Mesenchymal stem cell (in vitro differentiated cells and primary cell): ENCODE results near the gene TUSC2.

ENCODE experiments used
- DNase-seq: peaks from one replicate; pipeline ENCODE4 v3.0.0-alpha.2; 2013
- H2AFZ ChIP-seq: one replicate; pipeline ENCODE4 v1.6.1; 2013; ENCODE audit warnings: low read depth, mild to moderate bottlenecking, control low read depth, inconsistent platforms, low read length, moderate library complexity
- H2AK5ac ChIP-seq: 2 replicates; pipeline ENCODE4 v1.6.1; 2013; ENCODE audit warnings: low read length, moderate library complexity, mild to moderate bottlenecking, inconsistent platforms; ENCODE audit not compliant: severe bottlenecking
- H2BK120ac ChIP-seq: one replicate; pipeline ENCODE4 v1.6.1; 2013; ENCODE audit warnings: low read depth, mild to moderate bottlenecking, inconsistent platforms, low read length, moderate library complexity
- H2BK12ac ChIP-seq, 2 experiments: one replicate each; pipeline ENCODE4 v1.6.1; 2013; ENCODE audit warnings: inconsistent platforms in 2 of 2, low read length in 2 of 2, mild to moderate bottlenecking in 2 of 2, moderate library complexity in 2 of 2, control low read depth in 1 of 2
- H2BK15ac ChIP-seq: one replicate; pipeline ENCODE4 v1.6.1; 2013; ENCODE audit warnings: mild to moderate bottlenecking, low read depth, inconsistent platforms; ENCODE audit not compliant: poor library complexity, severe bottlenecking
- H2BK5ac ChIP-seq: 2 replicates; pipeline ENCODE4 v1.6.1; 2013; ENCODE audit warnings: low read depth, mild to moderate bottlenecking, low read length, control low read depth, inconsistent platforms; ENCODE audit not compliant: poor library complexity, severe bottlenecking
- H3K14ac ChIP-seq, 2 experiments: one replicate each; pipeline ENCODE4 v1.6.1; 2013; ENCODE audit warnings: inconsistent platforms in 2 of 2, low read length in 2 of 2, control low read depth in 1 of 2, mild to moderate bottlenecking in 1 of 2, moderate library complexity in 1 of 2
- H3K18ac ChIP-seq, 2 experiments: one replicate each; pipeline ENCODE4 v1.6.1; 2013; ENCODE audit warnings: inconsistent platforms in 2 of 2, low read length in 2 of 2, control low read depth in 1 of 2, low read depth in 1 of 2, mild to moderate bottlenecking in 1 of 2
- H3K23ac ChIP-seq, 2 experiments: one replicate each; pipeline ENCODE4 v1.6.1; 2013; ENCODE audit warnings: inconsistent platforms in 2 of 2, low read length in 2 of 2, mild to moderate bottlenecking in 2 of 2, moderate library complexity in 2 of 2, control low read depth in 1 of 2
- H3K27ac ChIP-seq: 2 replicates; pipeline ENCODE4 v1.5.1; 2013; ENCODE audit warnings: mild to moderate bottlenecking, moderate library complexity, low read length, control low read depth, inconsistent platforms; ENCODE audit not compliant: poor library complexity, severe bottlenecking
- H3K27me3 ChIP-seq, 2 experiments: 2 replicates each; pipeline versions ENCODE4 v1.6.1 to v1.7.0; 2013; ENCODE audit warnings: low read length in 2 of 2, mild to moderate bottlenecking in 2 of 2, moderate library complexity in 2 of 2, control low read depth in 1 of 2, inconsistent platforms in 1 of 2; ENCODE audit not compliant: control insufficient read depth in 1 of 2, insufficient read depth in 1 of 2
- H3K36me3 ChIP-seq, 2 experiments: 2 replicates each; pipeline versions ENCODE4 v1.6.1 to v1.7.0; 2013; ENCODE audit warnings: low read length in 2 of 2, control low read depth in 1 of 2, inconsistent platforms in 1 of 2, low read depth in 1 of 2, mild to moderate bottlenecking in 1 of 2; ENCODE audit not compliant: insufficient read depth in 2 of 2, control insufficient read depth in 1 of 2
- H3K4ac ChIP-seq, 2 experiments: one replicate each; pipeline ENCODE4 v1.6.1; 2013; ENCODE audit warnings: inconsistent platforms in 2 of 2, low read length in 2 of 2, mild to moderate bottlenecking in 2 of 2, moderate library complexity in 2 of 2, control low read depth in 1 of 2, low read depth in 1 of 2
- H3K4me1 ChIP-seq: 2 replicates; pipeline ENCODE4 v1.6.1; 2013; ENCODE audit warnings: low read depth, low read length, control low read depth; ENCODE audit not compliant: control insufficient read depth, insufficient read depth
- H3K4me2 ChIP-seq: 2 replicates; pipeline ENCODE4 v1.6.1; 2013; ENCODE audit warnings: low read length, mild to moderate bottlenecking, inconsistent platforms; ENCODE audit not compliant: poor library complexity, severe bottlenecking
- H3K4me3 ChIP-seq, 2 experiments: 2 replicates each; pipeline versions ENCODE4 v1.5.1 to v1.7.0; 2013; ENCODE audit warnings: low read length in 2 of 2, mild to moderate bottlenecking in 2 of 2, control low read depth in 1 of 2, low read depth in 1 of 2; ENCODE audit not compliant: insufficient read depth in 1 of 2
- H3K79me1 ChIP-seq: replicated peaks from 2 replicates; pipeline ENCODE4 v1.6.1; 2013; ENCODE audit warnings: mild to moderate bottlenecking, control low read depth, low read length, inconsistent platforms; ENCODE audit not compliant: poor library complexity, severe bottlenecking
- H3K9ac ChIP-seq: 2 replicates; pipeline ENCODE4 v1.7.0; 2013; ENCODE audit warnings: mild to moderate bottlenecking, low read length, moderate library complexity
- H3K9me3 ChIP-seq: 2 replicates; pipeline ENCODE4 v1.7.0; 2013; ENCODE audit warnings: mild to moderate bottlenecking, low read length; ENCODE audit not compliant: control insufficient read depth
- H4K8ac ChIP-seq: one replicate; pipeline ENCODE4 v1.6.1; 2013; ENCODE audit warnings: inconsistent platforms, mild to moderate bottlenecking, low read length, moderate library complexity
- H4K91ac ChIP-seq: one replicate; pipeline ENCODE4 v1.6.1; 2013; ENCODE audit warnings: mild to moderate bottlenecking, low read length, inconsistent platforms
- WGBS: methylation state at CpG from one replicate; pipeline ENCODE4 v1.1.7; 2013; ENCODE audit warnings: mixed read lengths; 5-methylcytosine and 5-hydroxymethylcytosine counted together

The TUSC2 gene

DNA sequence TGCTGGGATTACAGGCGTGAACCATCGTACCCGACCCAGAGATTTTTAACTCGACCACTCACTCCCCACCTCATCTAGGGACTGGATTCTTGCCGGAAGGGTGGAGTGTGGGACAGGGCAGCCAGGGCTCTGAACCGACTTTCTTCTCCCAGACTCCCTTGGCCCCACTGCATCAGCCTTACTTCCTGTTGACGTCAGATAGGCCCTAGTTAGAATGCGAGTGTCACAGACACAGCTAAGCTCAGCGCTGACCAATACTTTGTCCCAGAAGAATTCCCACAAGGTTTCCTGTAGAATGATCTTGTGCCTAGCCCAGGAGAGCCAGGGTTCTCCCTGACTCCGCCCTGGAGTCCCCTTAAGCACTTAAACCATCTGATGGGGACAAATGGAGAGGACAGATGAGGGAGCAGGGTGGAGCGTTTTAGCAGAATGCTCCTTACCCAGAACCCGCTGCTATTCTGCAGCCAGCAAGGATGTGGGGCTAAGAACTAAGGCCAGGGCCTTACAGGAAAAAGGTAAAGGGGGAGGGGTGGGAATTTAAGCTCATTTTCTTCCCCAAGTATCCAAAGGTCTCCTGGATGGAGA lies 5.8 kb upstream of the TUSC2 start:
- 71% methylated on average over 12 of the region's 12 CpGs for WGBS
- Histone ChIP-seq H2BK12ac (no peak overlapping the region), H3K27ac (no peak overlapping the region), H3K4me2 (no peak overlapping the region), H3K23ac (no peak overlapping the region), H3K79me1 (peaks cover 24% of the 10 kb centered on the region), H2BK5ac (no peak overlapping the region), H3K4ac (peak overlapping the region in 1 of 2 experiments; percentile 8), H3K4me1 (peaks cover 26% of the 10 kb centered on the region), H4K8ac (peak overlapping the region; percentile 29), H3K27me3 (no peaks in the 10 kb centered on the region), H2BK120ac (no peak overlapping the region), H4K91ac (no peak overlapping the region), H3K18ac (no peak overlapping the region), H2BK15ac (no peak overlapping the region), H2AFZ (no peak overlapping the region), H2AK5ac (no peak overlapping the region), H3K9me3 (no peaks in the 10 kb centered on the region), H3K9ac (peak overlapping the region; percentile 97), H3K36me3 (peaks cover 33 to 41% of the 10 kb centered on the region in 2 experiments), H3K4me3 (peak overlapping the region in 1 of 2 experiments; percentile 40), H3K14ac (no peak overlapping the region)
- peak; percentile 86 for DNase-seq

DNA sequence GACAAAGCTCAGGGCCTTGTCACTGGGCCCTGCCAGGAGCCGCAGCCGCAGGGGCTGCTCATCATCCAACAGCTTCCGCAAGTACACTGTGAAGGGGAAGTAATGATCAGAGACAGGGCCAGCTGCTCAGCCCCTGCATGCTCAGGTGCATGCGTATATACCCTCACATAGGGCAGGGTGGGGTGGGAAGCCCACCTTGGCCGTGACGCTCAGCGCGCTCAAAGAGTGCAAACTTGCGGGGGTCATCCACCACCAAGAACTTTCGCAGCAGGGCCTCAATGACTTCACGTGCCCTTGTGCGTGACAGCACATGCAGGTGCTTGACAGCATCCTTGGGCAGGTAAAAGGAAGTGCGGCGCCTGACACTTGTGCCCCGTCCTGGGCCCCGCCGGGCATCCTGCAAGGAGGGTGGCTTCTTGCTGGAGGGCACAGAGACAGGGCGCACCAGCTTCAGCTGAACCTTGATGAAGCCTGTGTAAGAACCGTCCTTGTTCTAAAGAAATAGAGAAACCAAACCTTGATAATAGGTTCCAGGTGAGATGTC lies 3.4 kb upstream of the TUSC2 start:
- H3K4ac ChIP-seq = no peak overlapping the region

DNA sequence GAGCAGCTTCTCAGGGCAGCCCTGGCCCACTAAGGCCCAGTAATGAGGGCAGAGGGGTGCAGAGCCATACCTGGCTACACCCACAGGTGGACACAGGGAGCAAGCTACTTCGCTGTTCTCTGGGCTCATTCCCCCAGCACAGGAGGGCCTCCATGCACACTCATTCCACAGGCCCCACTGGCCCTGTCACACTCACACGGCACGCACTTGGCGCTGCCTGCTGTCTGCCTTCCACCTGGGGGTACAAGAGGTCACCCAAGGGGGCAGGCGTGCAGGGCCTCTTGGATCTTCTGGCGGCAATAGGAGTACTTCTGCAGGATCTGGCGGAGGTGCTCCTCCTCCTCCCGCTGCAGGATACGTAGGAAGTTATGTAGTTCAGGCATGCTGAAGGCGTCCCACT lies 2.3 kb upstream of the TUSC2 start:
- H3K4me1 ChIP-seq = peaks cover 19% of the 10 kb centered on the region
- no peak overlapping the region for H3K18ac ChIP-seq
- no peak overlapping the region for H2BK120ac ChIP-seq
- no peak overlapping the region for H2BK15ac ChIP-seq
- WGBS = 98% methylated on average over 10 of the region's 10 CpGs
- no peak overlapping the region for H3K4me3 ChIP-seq
- no peak overlapping the region for H3K4ac ChIP-seq
- H3K27ac ChIP-seq = no peak overlapping the region
- no peak overlapping the region for H2AFZ ChIP-seq
- no peak overlapping the region for H4K91ac ChIP-seq
- H3K9ac ChIP-seq = no peak overlapping the region
- no peak overlapping the region for H2AK5ac ChIP-seq
- no peak overlapping the region for H3K23ac ChIP-seq
- H3K27me3 ChIP-seq = no peaks in the 10 kb centered on the region
- H3K14ac ChIP-seq = no peak overlapping the region
- no peak overlapping the region for H2BK12ac ChIP-seq
- no peak overlapping the region for H2BK5ac ChIP-seq
- H3K36me3 ChIP-seq = peaks cover 43 to 55% of the 10 kb centered on the region in 2 experiments
- peaks cover 26% of the 10 kb centered on the region for H3K79me1 ChIP-seq
- no peaks in the 10 kb centered on the region for H3K9me3 ChIP-seq
- no peak overlapping the region for H4K8ac ChIP-seq
- H3K4me2 ChIP-seq = no peak overlapping the region
- no peak for DNase-seq

More for the DNA sequence above, 3.4 kb upstream of the TUSC2 start:
- H2BK15ac ChIP-seq = no peak overlapping the region
- H2AK5ac ChIP-seq = no peak overlapping the region
- H4K91ac ChIP-seq = peak overlapping the region; percentile 21
- H3K27me3 ChIP-seq = no peaks in the 10 kb centered on the region
- no peak overlapping the region for H2AFZ ChIP-seq
- H3K4me2 ChIP-seq = no peak overlapping the region
- no peak overlapping the region for H3K14ac ChIP-seq
- no peak for DNase-seq
- H4K8ac ChIP-seq = no peak overlapping the region
- H3K27ac ChIP-seq = no peak overlapping the region
- no peak overlapping the region for H2BK12ac ChIP-seq
- no peak overlapping the region for H2BK120ac ChIP-seq
- no peak overlapping the region for H3K9ac ChIP-seq
- no peak overlapping the region for H3K23ac ChIP-seq
- no peak overlapping the region for H2BK5ac ChIP-seq
- H3K4me3 ChIP-seq = no peak overlapping the region
- H3K36me3 ChIP-seq = peaks cover 33 to 44% of the 10 kb centered on the region in 2 experiments
- 96% methylated on average over 19 of the region's 19 CpGs for WGBS
- no peak overlapping the region for H3K18ac ChIP-seq
- H3K9me3 ChIP-seq = no peaks in the 10 kb centered on the region
- peaks cover 24% of the 10 kb centered on the region for H3K79me1 ChIP-seq
- peaks cover 26% of the 10 kb centered on the region for H3K4me1 ChIP-seq

DNA sequence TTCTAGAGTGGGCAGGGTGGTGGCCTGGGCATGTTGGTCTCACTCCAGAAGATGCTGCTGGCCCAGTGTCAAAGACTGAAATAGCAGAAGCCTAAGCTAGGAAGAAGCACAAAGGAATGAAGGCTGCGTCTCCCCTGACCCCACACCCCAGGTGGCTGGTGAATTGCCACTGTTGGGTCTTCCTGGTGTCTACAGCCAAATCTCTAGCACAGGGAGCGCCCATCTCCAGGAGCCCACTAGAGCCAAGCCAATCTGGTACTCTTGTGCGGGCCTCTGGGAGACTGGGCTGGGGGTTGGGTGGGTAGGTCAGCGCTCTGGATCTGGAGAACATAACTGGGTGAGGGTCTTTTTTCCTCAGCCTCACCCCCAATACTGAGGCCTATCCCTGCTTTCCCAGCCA lies 894 bp downstream of the TUSC2 start:
- H4K91ac ChIP-seq = no peak overlapping the region
- peaks cover 47 to 59% of the 10 kb centered on the region in 2 experiments for H3K36me3 ChIP-seq
- WGBS = 81% methylated on average over 4 of the region's 4 CpGs
- H3K9ac ChIP-seq = peak overlapping the region; percentile 96
- H2BK120ac ChIP-seq = no peak overlapping the region
- no peak for DNase-seq
- H2BK15ac ChIP-seq = no peak overlapping the region
- H4K8ac ChIP-seq = no peak overlapping the region
- no peak overlapping the region for H2BK5ac ChIP-seq
- H3K14ac ChIP-seq = no peak overlapping the region
- H2BK12ac ChIP-seq = no peak overlapping the region
- peaks cover 32% of the 10 kb centered on the region for H3K79me1 ChIP-seq
- no peaks in the 10 kb centered on the region for H3K9me3 ChIP-seq
- no peak overlapping the region for H2AK5ac ChIP-seq
- peak overlapping the region; percentile 82 for H3K4me2 ChIP-seq
- H3K27me3 ChIP-seq = no peaks in the 10 kb centered on the region
- no peak overlapping the region for H3K18ac ChIP-seq
- H3K23ac ChIP-seq = no peak overlapping the region
- peak overlapping the region; percentile 30 to 94 for H3K4me3 ChIP-seq
- H2AFZ ChIP-seq = no peak overlapping the region
- H3K27ac ChIP-seq = no peak overlapping the region
- H3K4ac ChIP-seq = peak overlapping the region in 1 of 2 experiments; percentile 47
- peaks cover 21% of the 10 kb centered on the region for H3K4me1 ChIP-seq
